GM12878 (cell line): Measurements from ENCODE around the gene TOM1L1. TPM values are rescaled to one million over a fixed set of nuclear protein-coding genes. Genes with fewer than 3 reads are reported as not detected.

ENCODE experiments used
- ASH2L ChIP-seq: fragments of 300-600, 200-600 bp; sonication (generic); IDR thresholded peaks from 2 replicates; pipeline ENCODE4 v1.6.1; 2017; ENCODE audit warnings: low read depth, mild to moderate bottlenecking, borderline replicate concordance
- ATF2 ChIP-seq: IDR thresholded peaks from 2 replicates; pipeline ENCODE4 v1.6.1; 2012; ENCODE audit warnings: low read length, inconsistent platforms
- CBX3 ChIP-seq: fragments of 200-600 bp; sonication (generic); IDR thresholded peaks from 2 replicates; pipeline ENCODE4 v1.6.1; 2016; ENCODE audit warnings: low read depth, borderline replicate concordance
- CHD2 ChIP-seq: IDR thresholded peaks from 2 replicates; pipeline ENCODE4 v1.6.1; 2011; ENCODE audit warnings: low read depth, low read length, improper control_type of control experiment, borderline replicate concordance
- EED ChIP-seq: sonication (generic); IDR thresholded peaks from 2 replicates; pipeline ENCODE4 v1.6.1; 2016; ENCODE audit warnings: antibody characterized with exemption, low read depth
- MLLT1 ChIP-seq: fragments of 450-650 bp; IDR thresholded peaks from 2 replicates; pipeline ENCODE4 v1.6.1; 2016; ENCODE audit warnings: mild to moderate bottlenecking
- SIN3A ChIP-seq: IDR thresholded peaks from 2 replicates; pipeline ENCODE4 v1.6.1; 2012; ENCODE audit warnings: low read depth, low read length, improper control_type of control experiment
- SMC3 ChIP-seq: IDR thresholded peaks from 2 replicates; pipeline ENCODE4 v1.6.1; 2011; ENCODE audit warnings: low read length, improper control_type of control experiment, borderline replicate concordance
- ZZZ3 ChIP-seq: IDR thresholded peaks from 2 replicates; pipeline ENCODE4 v1.6.1; 2011; ENCODE audit warnings: low read depth; ENCODE audit not compliant: control insufficient read depth, insufficient read length
- polyA plus RNA-seq, 11 experiments: library from polyadenylated mRNA; depleted of rRNA in 4 of 11; unstranded in 6 of 11; stranded (reverse) in 5 of 11; fragments of >200 nt; fragmentation: Nextera tagmentation in 4 of 11; fragmentation: Illumina TruSeq in 1 of 11; extraction: Ambion mirVana in 4 of 11; extraction: Trizol in 1 of 11; gene quantifications; 1 replicate in 1 of 11; 2 replicates in 10 of 11; pipeline versions ENCODE4 v1.2.1 to v1.2.3, GENCODE V29; 2011 to 2016; ENCODE audit warnings: inconsistent platforms in 2 of 11, missing spikeins in 2 of 11, low read depth in 1 of 11
- total RNA-seq, 4 experiments: library from RNA; depleted of rRNA in 3 of 4; stranded (reverse); fragments of >200 nt in 3 of 4; fragmentation: Illumina TruSeq in 1 of 4; extraction: Trizol in 1 of 4; gene quantifications; 2 replicates each; pipeline versions ENCODE4 v1.2.1 to v1.2.3, GENCODE V29; 2013 to 2021
- TF ChIP-seq, protein P1 (sequence below): fragments of 150-350 bp; IDR thresholded peaks from 2 replicates; pipeline ENCODE4 v1.6.1; 2014; ENCODE audit warnings: mild to moderate bottlenecking, low read depth, low read length

The TOM1L1 gene
- total and polyA plus RNA-seq, 10 of the 15 experiments (the other 5 are each of a cell fraction or from before 2014, with no cell fraction given) = 1.9 to 8.8 (median 2.5) TPM

DNA sequence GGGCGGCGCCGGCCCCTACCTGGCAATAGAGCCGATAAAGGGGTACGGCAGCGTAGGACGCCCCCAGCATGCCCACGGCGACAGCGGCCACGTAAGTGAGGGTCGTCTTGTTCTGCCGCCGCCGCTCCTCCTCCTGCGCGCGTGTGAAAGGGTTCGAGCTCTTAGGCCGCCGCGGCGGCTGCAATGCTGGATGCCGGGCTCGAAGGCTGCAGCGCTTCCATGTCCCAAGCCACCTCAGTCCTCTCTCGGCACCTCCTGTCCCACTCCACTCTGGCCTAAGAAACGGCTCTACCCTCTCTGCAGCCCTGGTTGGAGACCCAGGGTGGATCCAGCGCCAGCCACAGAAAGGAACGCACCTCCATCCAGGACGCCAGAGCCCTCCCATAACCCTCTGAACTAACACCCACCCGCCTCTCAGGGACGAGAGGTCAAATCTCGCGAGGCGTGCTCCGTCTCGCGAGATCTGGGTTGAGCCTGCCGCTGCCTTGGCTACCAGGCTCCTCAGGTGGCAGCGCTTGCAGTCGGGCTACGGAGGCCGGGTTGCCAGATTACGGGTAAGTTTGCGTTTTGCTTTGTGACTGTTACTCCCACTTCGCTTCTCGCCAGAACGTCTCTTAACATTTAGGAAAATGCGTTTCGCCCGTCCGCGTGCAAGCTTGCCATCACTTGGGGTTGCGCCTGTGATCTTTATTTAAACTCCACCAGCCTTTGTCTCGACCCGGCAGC lies 67.8 kb downstream of the TOM1L1 start, which contains the start of the genes COX11 and STXBP4 (continued):
- TF ChIP-seq CHD2 (peak; percentile 100), SIN3A (no peak), CBX3 (no peak), ATF2 (no peak; the same call in 1 of the 2 replicates), EED (no peak), SMC3 (peak; percentile 21; the same call in 1 of the 2 replicates), MLLT1 (no peak), ASH2L (peak; percentile 100), ZZZ3 (no peak)
- TF ChIP-seq, protein P1, sequence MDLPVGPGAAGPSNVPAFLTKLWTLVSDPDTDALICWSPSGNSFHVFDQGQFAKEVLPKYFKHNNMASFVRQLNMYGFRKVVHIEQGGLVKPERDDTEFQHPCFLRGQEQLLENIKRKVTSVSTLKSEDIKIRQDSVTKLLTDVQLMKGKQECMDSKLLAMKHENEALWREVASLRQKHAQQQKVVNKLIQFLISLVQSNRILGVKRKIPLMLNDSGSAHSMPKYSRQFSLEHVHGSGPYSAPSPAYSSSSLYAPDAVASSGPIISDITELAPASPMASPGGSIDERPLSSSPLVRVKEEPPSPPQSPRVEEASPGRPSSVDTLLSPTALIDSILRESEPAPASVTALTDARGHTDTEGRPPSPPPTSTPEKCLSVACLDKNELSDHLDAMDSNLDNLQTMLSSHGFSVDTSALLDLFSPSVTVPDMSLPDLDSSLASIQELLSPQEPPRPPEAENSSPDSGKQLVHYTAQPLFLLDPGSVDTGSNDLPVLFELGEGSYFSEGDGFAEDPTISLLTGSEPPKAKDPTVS = peak; percentile 59; the same call in 1 of the 2 replicates
